A549 (cell line): ENCODE results near the gene MAPKAP1. TPM values are rescaled to one million over a fixed set of nuclear protein-coding genes. Genes with fewer than 3 reads are reported as not detected.

Experiments used
- ATAC-seq, 2 experiments: fragments of 200-7000 bp in 1 of 2; fragments of >200 bp in 1 of 2; cut with Nextera tagmentation in 1 of 2; cut with Tn5 transposase in 1 of 2; 3 replicates each; pipeline versions ENCODE4 v1.8.0 to v1.9.1; 2018 to 2020; ENCODE audit warnings: mild to moderate bottlenecking in 1 of 2, moderate library complexity in 1 of 2
- CTCF ChIA-PET: fragments of 300-600 bp; sonication (Branson Sonifier 250); formaldehyde crosslinking; extraction: SDS; loops from one replicate; lab custom pipeline; 2021; ENCODE audit warnings: antibody characterized with exemption, inconsistent platforms; lab: Yijun Ruan, JAX
- POLR2A ChIA-PET: fragments of 350-600 bp; formaldehyde crosslinking; extraction: SDS; loops from one replicate; lab custom pipeline; 2021; ENCODE audit warnings: antibody characterized with exemption, inconsistent platforms; lab: Yijun Ruan, JAX
- DNase-seq, 2 experiments: peaks; one replicate each; pipeline versions ENCODE4 v3.0.0 to v3.0.0-alpha.2; 2011 to 2016; ENCODE audit warnings: low read depth in 1 of 2, low spot score in 1 of 2
- FAIRE-seq: peaks from 2 replicates; lab custom pipeline; 2011; peaks lifted over from hg19 to GRCh38; lab: Jason Lieb, UNC
- H3K27ac ChIP-seq, 2 experiments: fragments of >200 bp; sonication (Bioruptor Twin); formaldehyde crosslinking; 3 replicates each; pipeline ENCODE4 v1.5.1; 2016 to 2017
- H3K4me1 ChIP-seq: fragments of >200 bp; sonication (Bioruptor Twin); formaldehyde crosslinking; 3 replicates; pipeline ENCODE4 v1.6.1; 2016
- H3K4me2 ChIP-seq: fragments of >200 bp; sonication (Bioruptor Twin); formaldehyde crosslinking; 3 replicates; pipeline ENCODE4 v1.6.1; 2016
- H3K4me3 ChIP-seq: fragments of >200 bp; sonication (Bioruptor Twin); formaldehyde crosslinking; 3 replicates; pipeline ENCODE4 v1.5.1; 2016
- H3K9me3 ChIP-seq: fragments of >200 bp; sonication (Bioruptor Twin); formaldehyde crosslinking; 3 replicates; pipeline ENCODE4 v1.6.1; 2016
- BHLHE40 ChIP-seq: IDR thresholded peaks from 2 replicates; pipeline ENCODE4 v1.6.1; 2012; ENCODE audit warnings: low read depth, low read length, inconsistent platforms
- CHD4 ChIP-seq: fragments of 200-600 bp; sonication (generic); IDR thresholded peaks from 2 replicates; pipeline ENCODE4 v1.6.1; 2016; ENCODE audit warnings: antibody characterized with exemption, mild to moderate bottlenecking, borderline replicate concordance
- E2F6 ChIP-seq: IDR thresholded peaks from 2 replicates; pipeline ENCODE4 v1.6.1; 2012; ENCODE audit warnings: low read depth, borderline replicate concordance
- EHF ChIP-seq: fragments of 250-450 bp; sonication (Bioruptor Pico); IDR thresholded peaks from 2 replicates; pipeline ENCODE4 v1.5.0; 2020; ENCODE audit warnings: mild to moderate bottlenecking
- EHMT2 ChIP-seq: fragments of 200-600 bp; sonication (generic); IDR thresholded peaks from 2 replicates; pipeline ENCODE4 v1.6.1; 2016; ENCODE audit warnings: antibody characterized with exemption, low read depth, mild to moderate bottlenecking, moderate library complexity
- EP300 ChIP-seq, 2 experiments: fragments of >200 bp; sonication (Bioruptor Twin); formaldehyde crosslinking; IDR thresholded peaks; 2 replicates in 1 of 2; 3 replicates in 1 of 2; pipeline ENCODE4 v1.6.1; 2016 to 2017
- FOSB ChIP-seq: fragments of 250-450 bp; sonication (Bioruptor Pico); IDR thresholded peaks from 2 replicates; pipeline ENCODE4 v1.5.0; 2020; ENCODE audit warnings: mild to moderate bottlenecking, moderate library complexity
- HDAC2 ChIP-seq: fragments of 200-600 bp; sonication (generic); IDR thresholded peaks from 2 replicates; pipeline ENCODE4 v1.6.1; 2016
- HES2 ChIP-seq: fragments of >200 bp; sonication (Bioruptor Twin); formaldehyde crosslinking; IDR thresholded peaks from 2 replicates; pipeline ENCODE4 v1.6.1; 2016
- HEYL ChIP-seq: fragments of 250-450 bp; sonication (Bioruptor Pico); IDR thresholded peaks from 2 replicates; pipeline ENCODE4 v1.8.0; 2021; ENCODE audit warnings: mild to moderate bottlenecking, moderate library complexity
- HMGXB4 ChIP-seq: fragments of 250-450 bp; sonication (Bioruptor Pico); IDR thresholded peaks from 2 replicates; pipeline ENCODE4 v1.5.0; 2021; ENCODE audit warnings: mild to moderate bottlenecking, moderate library complexity, borderline replicate concordance
- JUN ChIP-seq, 2 experiments: fragments of >200 bp; sonication (Bioruptor Twin); formaldehyde crosslinking; IDR thresholded peaks; 2 replicates in 1 of 2; 3 replicates in 1 of 2; pipeline ENCODE4 v1.6.1; 2016 to 2017
- JUNB ChIP-seq: fragments of >200 bp; sonication (Bioruptor Twin); formaldehyde crosslinking; IDR thresholded peaks from 2 replicates; pipeline ENCODE4 v1.6.1; 2016
- MAFK ChIP-seq: fragments of 450-650 bp; IDR thresholded peaks from 2 replicates; pipeline ENCODE4 v1.6.1; 2014; ENCODE audit not compliant: partially characterized antibody
- RCOR1 ChIP-seq: fragments of 150-350 bp; IDR thresholded peaks from 2 replicates; pipeline ENCODE4 v1.6.1; 2014; ENCODE audit warnings: antibody characterized with exemption, low read length, low read depth
- RNF2 ChIP-seq: fragments of 200-600 bp; sonication (generic); IDR thresholded peaks from 2 replicates; pipeline ENCODE4 v1.6.1; 2016; ENCODE audit warnings: low read depth, mild to moderate bottlenecking, antibody characterized with exemption, moderate library complexity, borderline replicate concordance
- SMC3 ChIP-seq: fragments of >200 bp; sonication (Bioruptor Twin); formaldehyde crosslinking; IDR thresholded peaks from 3 replicates; pipeline ENCODE4 v1.6.1; 2018; ENCODE audit warnings: inconsistent platforms
- SREBF2 ChIP-seq: fragments of 450-650 bp; IDR thresholded peaks from 2 replicates; pipeline ENCODE4 v1.6.1; 2014; ENCODE audit warnings: mild to moderate bottlenecking, moderate library complexity
- TFCP2L1 ChIP-seq: fragments of 250-450 bp; sonication (Bioruptor Pico); IDR thresholded peaks from 2 replicates; pipeline ENCODE4 v1.5.0; 2021; ENCODE audit warnings: mild to moderate bottlenecking
- WGBS: methylation state at CpG from one replicate; pipeline ENCODE4 v1.1.6; 2017; ENCODE audit errors: missing lambda C conversion rate; 5-methylcytosine and 5-hydroxymethylcytosine counted together
- polyA plus RNA-seq, 4 experiments: library from polyadenylated mRNA; depleted of rRNA in 3 of 4; stranded (reverse); fragments of >200 nt; fragmentation: RNase III in 1 of 4; extraction: RNeasy Plus Mini Kit Qiagen cat#74134 plus additional on column Dnase treatment in 1 of 4; gene quantifications; 2 replicates in 3 of 4; 3 replicates in 1 of 4; pipeline ENCODE4 v1.2.3, GENCODE V29; 2011 to 2017
- TF ChIP-seq, protein P1 (sequence below): fragments of 450-650 bp; IDR thresholded peaks from 2 replicates; pipeline ENCODE4 v1.6.1; 2014; ENCODE audit warnings: antibody characterized with exemption
- TF ChIP-seq, protein P2 (sequence below): IDR thresholded peaks from 2 replicates; pipeline ENCODE4 v1.6.1; 2012
- TF ChIP-seq, protein P3 (sequence below): fragments of 200-600 bp; sonication (generic); IDR thresholded peaks from 2 replicates; pipeline ENCODE4 v1.6.1; 2016; ENCODE audit warnings: antibody characterized with exemption, mild to moderate bottlenecking, moderate library complexity
- TF ChIP-seq, protein P4 (sequence below): fragments of >200 bp; sonication (Bioruptor Twin); formaldehyde crosslinking; IDR thresholded peaks from 3 replicates; pipeline ENCODE4 v1.5.1; 2016

The MAPKAP1 gene
- polyA plus RNA-seq, 2 of the 4 experiments (the other 2 are of a cell fraction) = 49.9 to 119 TPM

- TF ChIP-seq HMGXB4 (no peak), EHF (CRISPR knock-in tag) (no peak), EP300 (IDR thresholded peaks at IDR 0.05) (no peak), MAFK (no peak)
- TF ChIP-seq, protein P1, sequence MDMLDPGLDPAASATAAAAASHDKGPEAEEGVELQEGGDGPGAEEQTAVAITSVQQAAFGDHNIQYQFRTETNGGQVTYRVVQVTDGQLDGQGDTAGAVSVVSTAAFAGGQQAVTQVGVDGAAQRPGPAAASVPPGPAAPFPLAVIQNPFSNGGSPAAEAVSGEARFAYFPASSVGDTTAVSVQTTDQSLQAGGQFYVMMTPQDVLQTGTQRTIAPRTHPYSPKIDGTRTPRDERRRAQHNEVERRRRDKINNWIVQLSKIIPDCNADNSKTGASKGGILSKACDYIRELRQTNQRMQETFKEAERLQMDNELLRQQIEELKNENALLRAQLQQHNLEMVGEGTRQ = no peak
These were observed 47.7 kb downstream of the MAPKAP1 start (continued) for GRCh38 chr9:125659201-125659840.

- POLR2A ChIA-PET = no interaction called here
- no peak for TF ChIP-seq JUN (IDR thresholded peaks at IDR 0.05)
- no peak for TF ChIP-seq HES2
- no peak for TF ChIP-seq CHD4
- TF ChIP-seq RNF2 = no peak
- no peak for TF ChIP-seq HEYL (CRISPR knock-in tag)
- CTCF ChIA-PET = interaction anchor here (0.6 to 1.4 kb wide), 3 partner anchors 9 to 61 kb away, joined by 3 read pairs; no protein-coding TSS in a partner anchor
- H3K4me1 ChIP-seq = peaks cover 14% of the 10 kb centered on the region; the same call in 2 of the 3 replicates
- ATAC-seq = no peak
- H3K4me3 ChIP-seq = no peak overlapping the region
- no peak for DNase-seq
- no peaks in the 10 kb centered on the region for H3K9me3 ChIP-seq
- no peak for FAIRE-seq
- 84% methylated on average over 3 of the region's 3 CpGs for WGBS
- 0 out of 3 replicates have a peak overlapping the region, but pooled peaks have one; percentile 4 for H3K4me2 ChIP-seq
- H3K27ac ChIP-seq = no peak overlapping the region
These were observed 50.4 kb downstream of the MAPKAP1 start for GRCh38 chr9:125656560-125656959.

GRCh38 chr9:125655691-125656410 is 51.2 kb downstream of the MAPKAP1 start:
- FAIRE-seq (no peak), DNase-seq (no peak), ATAC-seq (no peak)
- ChIA-PET CTCF (interaction anchor here (1.4 kb wide), 1 partner anchor 10 kb away, joined by 3 read pairs; no protein-coding TSS in a partner anchor), POLR2A (no interaction called here)
- no peaks in the 10 kb centered on the region for H3K9me3 ChIP-seq
- WGBS = 51% methylated on average over 5 of the region's 5 CpGs
- H3K27ac ChIP-seq = no peak overlapping the region
- H3K4me2 ChIP-seq = 0 out of 3 replicates have a peak overlapping the region, but pooled peaks have one; percentile 4
- no peak overlapping the region for H3K4me3 ChIP-seq
- H3K4me1 ChIP-seq = peaks cover 14% of the 10 kb centered on the region; the same call in 2 of the 3 replicates
- TF ChIP-seq MAFK (no peak), E2F6 (no peak), EP300 (IDR thresholded peaks at IDR 0.05) (no peak), FOSB (CRISPR knock-in tag) (no peak), EHF (CRISPR knock-in tag) (no peak), BHLHE40 (no peak), RCOR1 (no peak), EHMT2 (no peak), HDAC2 (no peak), SREBF2 (no peak), SMC3 (no peak), TFCP2L1 (no peak), JUNB (no peak)
- TF ChIP-seq, protein P2, sequence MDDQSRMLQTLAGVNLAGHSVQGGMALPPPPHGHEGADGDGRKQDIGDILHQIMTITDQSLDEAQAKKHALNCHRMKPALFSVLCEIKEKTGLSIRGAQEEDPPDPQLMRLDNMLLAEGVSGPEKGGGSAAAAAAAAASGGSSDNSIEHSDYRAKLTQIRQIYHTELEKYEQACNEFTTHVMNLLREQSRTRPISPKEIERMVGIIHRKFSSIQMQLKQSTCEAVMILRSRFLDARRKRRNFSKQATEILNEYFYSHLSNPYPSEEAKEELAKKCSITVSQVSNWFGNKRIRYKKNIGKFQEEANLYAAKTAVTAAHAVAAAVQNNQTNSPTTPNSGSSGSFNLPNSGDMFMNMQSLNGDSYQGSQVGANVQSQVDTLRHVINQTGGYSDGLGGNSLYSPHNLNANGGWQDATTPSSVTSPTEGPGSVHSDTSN = no peak
- TF ChIP-seq, protein P3, sequence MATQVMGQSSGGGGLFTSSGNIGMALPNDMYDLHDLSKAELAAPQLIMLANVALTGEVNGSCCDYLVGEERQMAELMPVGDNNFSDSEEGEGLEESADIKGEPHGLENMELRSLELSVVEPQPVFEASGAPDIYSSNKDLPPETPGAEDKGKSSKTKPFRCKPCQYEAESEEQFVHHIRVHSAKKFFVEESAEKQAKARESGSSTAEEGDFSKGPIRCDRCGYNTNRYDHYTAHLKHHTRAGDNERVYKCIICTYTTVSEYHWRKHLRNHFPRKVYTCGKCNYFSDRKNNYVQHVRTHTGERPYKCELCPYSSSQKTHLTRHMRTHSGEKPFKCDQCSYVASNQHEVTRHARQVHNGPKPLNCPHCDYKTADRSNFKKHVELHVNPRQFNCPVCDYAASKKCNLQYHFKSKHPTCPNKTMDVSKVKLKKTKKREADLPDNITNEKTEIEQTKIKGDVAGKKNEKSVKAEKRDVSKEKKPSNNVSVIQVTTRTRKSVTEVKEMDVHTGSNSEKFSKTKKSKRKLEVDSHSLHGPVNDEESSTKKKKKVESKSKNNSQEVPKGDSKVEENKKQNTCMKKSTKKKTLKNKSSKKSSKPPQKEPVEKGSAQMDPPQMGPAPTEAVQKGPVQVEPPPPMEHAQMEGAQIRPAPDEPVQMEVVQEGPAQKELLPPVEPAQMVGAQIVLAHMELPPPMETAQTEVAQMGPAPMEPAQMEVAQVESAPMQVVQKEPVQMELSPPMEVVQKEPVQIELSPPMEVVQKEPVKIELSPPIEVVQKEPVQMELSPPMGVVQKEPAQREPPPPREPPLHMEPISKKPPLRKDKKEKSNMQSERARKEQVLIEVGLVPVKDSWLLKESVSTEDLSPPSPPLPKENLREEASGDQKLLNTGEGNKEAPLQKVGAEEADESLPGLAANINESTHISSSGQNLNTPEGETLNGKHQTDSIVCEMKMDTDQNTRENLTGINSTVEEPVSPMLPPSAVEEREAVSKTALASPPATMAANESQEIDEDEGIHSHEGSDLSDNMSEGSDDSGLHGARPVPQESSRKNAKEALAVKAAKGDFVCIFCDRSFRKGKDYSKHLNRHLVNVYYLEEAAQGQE = no peak
- TF ChIP-seq, protein P4, sequence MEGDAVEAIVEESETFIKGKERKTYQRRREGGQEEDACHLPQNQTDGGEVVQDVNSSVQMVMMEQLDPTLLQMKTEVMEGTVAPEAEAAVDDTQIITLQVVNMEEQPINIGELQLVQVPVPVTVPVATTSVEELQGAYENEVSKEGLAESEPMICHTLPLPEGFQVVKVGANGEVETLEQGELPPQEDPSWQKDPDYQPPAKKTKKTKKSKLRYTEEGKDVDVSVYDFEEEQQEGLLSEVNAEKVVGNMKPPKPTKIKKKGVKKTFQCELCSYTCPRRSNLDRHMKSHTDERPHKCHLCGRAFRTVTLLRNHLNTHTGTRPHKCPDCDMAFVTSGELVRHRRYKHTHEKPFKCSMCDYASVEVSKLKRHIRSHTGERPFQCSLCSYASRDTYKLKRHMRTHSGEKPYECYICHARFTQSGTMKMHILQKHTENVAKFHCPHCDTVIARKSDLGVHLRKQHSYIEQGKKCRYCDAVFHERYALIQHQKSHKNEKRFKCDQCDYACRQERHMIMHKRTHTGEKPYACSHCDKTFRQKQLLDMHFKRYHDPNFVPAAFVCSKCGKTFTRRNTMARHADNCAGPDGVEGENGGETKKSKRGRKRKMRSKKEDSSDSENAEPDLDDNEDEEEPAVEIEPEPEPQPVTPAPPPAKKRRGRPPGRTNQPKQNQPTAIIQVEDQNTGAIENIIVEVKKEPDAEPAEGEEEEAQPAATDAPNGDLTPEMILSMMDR = no peak
